Mucosa of descending colon (tissue), 3 donors: ENCODE results near the gene BORCS5. TPM values are rescaled to one million over a fixed set of nuclear protein-coding genes. Genes with fewer than 3 reads are reported as not detected.
A peak's percentile ranks its signal among the peaks of the same experiment; 100 is the strongest.
"Not testable (repeated sequence)": the region's sequence is repeated elsewhere in the genome, so short reads cannot be mapped to it uniquely, and the experiment has no call there.

Experiments
- ATAC-seq: fragments of 200-7000 bp; cut with Tn5 transposase; one replicate; pipeline ENCODE4 v1.9.1; 2020; ENCODE audit warnings: mild to moderate bottlenecking, moderate library complexity
- DNase-seq, 3 donors: peaks; one replicate each; pipeline ENCODE4 v3.0.0-alpha.2; 2020
- H3K36me3 ChIP-seq: fragments of 200-600 bp; one replicate; pipeline ENCODE4 v1.8.0; 2021; ENCODE audit warnings: low read depth, mild to moderate bottlenecking
- H3K4me1 ChIP-seq: fragments of 200-600 bp; one replicate; pipeline ENCODE4 v1.8.0; 2021; ENCODE audit warnings: low read depth, mild to moderate bottlenecking
- H3K4me3 ChIP-seq: fragments of 200-600 bp; one replicate; pipeline ENCODE4 v1.8.0; 2021; ENCODE audit warnings: mild to moderate bottlenecking
- H3K9me3 ChIP-seq: fragments of 200-600 bp; one replicate; pipeline ENCODE4 v1.8.0; 2021; ENCODE audit warnings: mild to moderate bottlenecking
- intact Hi-C, 2 donors: fragments of 100-400 bp; cut with DNase I in 1 of 2; cut with micrococcal nuclease in 1 of 2; formaldehyde crosslinking; loops; one replicate each; pipeline versions ENCODE4 v1.11.0 to v1.11.1; 2022; cut with DNase I, micrococcal nuclease
- total RNA-seq, 3 donors: library from RNA; stranded (reverse); fragmentation: NEBNext Ultra II Directional in 2 of 3; extraction: Animal tissue kit (Norgen Biotek cat#: 25700) in 2 of 3; gene quantifications; one replicate each; pipeline versions ENCODE4 v1.2.1 to v1.2.4, GENCODE V29; 2021 to 2023
- TF ChIP-seq, protein P1 (sequence below): fragments of 200-600 bp; IDR thresholded peaks from one replicate; pipeline ENCODE4 v1.8.0; 2022; ENCODE audit warnings: antibody characterized with exemption, mild to moderate bottlenecking
- donor health status: DM: no; HTN: no; CAD: no; lungs with moderate emphysema.
- donor health status: DM: no; HTN: no; CAD: no.
- donor health status: DM: no; HTN: yes; CAD: no.

BORCS5 gene
- total RNA-seq, 3 donors from 2014 or later: 12.1 to 18.1 (median 15.0) TPM

DNA sequence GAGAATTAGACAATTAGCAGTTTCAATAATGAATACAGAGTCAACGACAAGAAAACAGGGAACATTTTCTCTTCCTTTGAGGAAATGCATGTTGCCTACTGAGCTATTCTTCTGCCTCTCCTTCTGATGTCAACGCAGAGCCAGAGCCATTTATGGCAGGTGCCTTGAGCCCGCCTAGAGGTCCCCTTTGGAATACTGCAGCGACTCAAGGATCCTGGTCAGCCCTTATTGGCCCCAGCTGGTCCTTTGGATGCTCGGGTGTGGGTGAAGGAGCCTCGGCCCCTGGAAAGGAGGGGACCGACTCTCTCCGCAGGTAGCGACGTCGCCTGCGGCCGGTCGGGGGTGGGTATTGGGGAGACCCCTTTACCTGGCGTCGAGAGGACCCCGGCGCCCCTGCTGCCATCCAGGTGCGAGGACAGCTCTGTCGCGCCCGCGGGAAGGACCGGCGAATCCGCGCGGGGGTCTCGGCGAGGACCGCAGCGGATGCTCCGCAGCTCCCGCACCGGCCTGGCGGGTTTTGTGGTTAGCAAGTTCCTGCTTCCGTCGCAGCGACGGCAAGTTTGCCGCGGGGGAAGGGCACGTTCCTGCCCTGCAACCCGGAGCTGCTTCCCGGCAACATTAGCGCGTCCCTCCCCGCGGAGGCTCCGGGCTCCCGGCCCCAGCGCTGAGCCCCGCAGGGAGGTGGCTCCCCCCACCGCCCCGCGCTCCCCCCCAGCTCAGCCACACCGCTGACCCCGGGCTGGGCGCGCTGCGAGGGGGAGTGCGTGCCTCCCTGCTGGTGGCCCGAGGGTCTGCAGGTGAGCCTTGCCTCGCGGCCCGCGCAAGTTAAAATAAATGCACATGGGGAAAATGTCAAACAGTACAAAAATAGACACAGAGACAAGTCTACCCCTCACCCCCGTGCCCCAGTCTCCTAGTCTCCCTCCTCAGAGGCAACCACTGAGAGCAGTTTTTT lies 6.9 kb upstream of the BORCS5 start, which contains the start of gene MANSC1:
TSS of gene MANSC1 (minus strand) at position 532 of the 955 bp plus-strand sequence. CDS start 6,928 bp downstream, outside the sequence.
- TF ChIP-seq, protein P1, sequence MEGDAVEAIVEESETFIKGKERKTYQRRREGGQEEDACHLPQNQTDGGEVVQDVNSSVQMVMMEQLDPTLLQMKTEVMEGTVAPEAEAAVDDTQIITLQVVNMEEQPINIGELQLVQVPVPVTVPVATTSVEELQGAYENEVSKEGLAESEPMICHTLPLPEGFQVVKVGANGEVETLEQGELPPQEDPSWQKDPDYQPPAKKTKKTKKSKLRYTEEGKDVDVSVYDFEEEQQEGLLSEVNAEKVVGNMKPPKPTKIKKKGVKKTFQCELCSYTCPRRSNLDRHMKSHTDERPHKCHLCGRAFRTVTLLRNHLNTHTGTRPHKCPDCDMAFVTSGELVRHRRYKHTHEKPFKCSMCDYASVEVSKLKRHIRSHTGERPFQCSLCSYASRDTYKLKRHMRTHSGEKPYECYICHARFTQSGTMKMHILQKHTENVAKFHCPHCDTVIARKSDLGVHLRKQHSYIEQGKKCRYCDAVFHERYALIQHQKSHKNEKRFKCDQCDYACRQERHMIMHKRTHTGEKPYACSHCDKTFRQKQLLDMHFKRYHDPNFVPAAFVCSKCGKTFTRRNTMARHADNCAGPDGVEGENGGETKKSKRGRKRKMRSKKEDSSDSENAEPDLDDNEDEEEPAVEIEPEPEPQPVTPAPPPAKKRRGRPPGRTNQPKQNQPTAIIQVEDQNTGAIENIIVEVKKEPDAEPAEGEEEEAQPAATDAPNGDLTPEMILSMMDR: no peak
- no peaks in the 10 kb centered on the region for H3K9me3 ChIP-seq
- H3K4me3 ChIP-seq: peak within 1 kb of the TSS; percentile 44
- peak; percentile 80 to 90 (median 89) for DNase-seq
- no peaks in the 10 kb centered on the region for H3K36me3 ChIP-seq
- intact Hi-C loops: no loop called here
- H3K4me1 ChIP-seq: no peaks in the 10 kb centered on the region
- peak; percentile 83 for ATAC-seq

DNA sequence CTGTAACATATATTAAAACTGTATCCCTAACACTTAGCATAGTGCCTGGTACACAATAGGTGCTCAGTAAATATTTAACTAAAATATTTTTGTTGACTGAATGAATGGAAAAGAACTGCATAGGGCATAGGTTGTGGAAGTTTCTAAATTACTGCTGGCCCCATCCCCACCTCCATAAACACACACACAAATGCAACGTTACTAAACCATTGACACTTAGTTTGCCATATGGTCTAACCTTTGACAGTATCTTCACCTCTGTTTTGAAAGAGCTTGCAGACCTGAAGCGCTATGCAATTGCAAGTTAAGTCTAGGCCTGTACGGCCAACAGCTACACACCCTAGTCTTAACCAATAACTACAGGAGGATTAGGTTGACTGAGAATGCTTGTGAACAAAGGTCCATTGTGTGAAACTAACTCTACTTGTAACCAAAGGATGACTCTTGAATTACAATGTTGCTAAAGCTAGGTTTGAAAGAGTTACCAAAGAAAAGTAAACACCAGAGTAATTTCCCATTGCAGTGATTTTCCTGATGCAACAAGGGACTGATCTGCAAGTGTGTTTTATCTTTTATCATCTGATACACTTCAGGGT lies 5.9 kb upstream of the BORCS5 start:
- Histone ChIP-seq H3K4me1 (no peaks in the 10 kb centered on the region), H3K36me3 (no peaks in the 10 kb centered on the region), H3K4me3 (no peak overlapping the region), H3K9me3 (no peaks in the 10 kb centered on the region)
- DNase-seq (peak in 1 of 3 donors; percentile 42), ATAC-seq (peak; percentile 84)
- intact Hi-C loops: no loop called here
- TF ChIP-seq, protein P1: no peak

DNA sequence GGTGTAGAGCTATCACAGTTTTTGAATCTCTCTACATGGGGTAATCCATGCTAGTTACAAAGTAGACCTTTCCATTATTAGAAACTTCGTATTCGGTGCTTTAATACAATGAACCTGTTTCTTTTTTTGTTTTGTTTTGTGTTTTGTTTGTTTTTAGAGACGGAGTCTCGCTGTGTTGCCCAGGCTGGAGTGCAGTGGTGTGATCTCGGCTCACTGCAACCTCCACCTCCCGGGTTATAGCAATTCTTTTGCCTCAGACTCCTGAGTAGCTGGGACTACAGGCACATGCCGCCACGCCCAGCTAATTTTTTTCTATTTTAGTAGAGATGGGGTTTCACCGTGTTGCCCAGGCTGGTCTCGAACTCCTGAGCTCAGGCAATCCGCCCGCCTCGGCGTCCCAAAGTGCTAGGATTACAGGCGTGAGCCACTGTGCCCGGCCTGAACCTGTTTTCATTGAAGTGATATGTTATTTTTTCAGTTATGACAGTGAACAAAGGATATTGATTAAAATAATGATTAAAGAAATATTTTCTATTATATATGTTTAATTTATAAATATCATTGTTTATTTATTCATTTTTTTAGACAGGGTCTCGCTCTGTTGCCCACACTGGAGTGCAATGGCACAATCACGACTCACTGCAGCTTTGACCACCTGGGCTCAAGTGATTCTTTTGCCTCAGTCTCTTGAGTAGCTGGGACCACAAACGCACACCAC lies 5.3 kb upstream of the BORCS5 start:
- intact Hi-C loops: not testable (repeated sequence)

DNA sequence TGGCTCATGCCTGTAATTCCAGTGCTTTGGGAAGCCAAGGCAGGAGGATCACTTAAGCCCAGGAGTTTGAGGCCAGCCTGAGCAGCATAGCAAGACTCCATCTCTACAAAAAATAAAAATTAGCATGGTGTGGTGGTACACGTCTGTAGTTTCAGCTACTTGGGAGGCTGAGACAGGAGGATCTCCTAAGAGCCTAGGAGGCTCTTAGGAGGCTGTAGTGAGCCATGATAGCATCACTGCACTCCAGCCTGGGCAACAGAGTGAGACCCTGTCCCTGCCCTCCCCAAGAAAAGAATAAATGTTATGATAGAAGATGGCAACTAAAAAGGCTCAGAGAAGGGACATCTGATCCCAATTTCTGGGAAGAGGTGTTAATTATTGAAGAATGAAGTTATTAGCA lies 3.6 kb upstream of the BORCS5 start:
- TF ChIP-seq, protein P1: no peak
- H3K36me3 ChIP-seq: no peaks in the 10 kb centered on the region
- no peak for ATAC-seq
- H3K4me3 ChIP-seq: no peak overlapping the region
- DNase-seq: no peak
- H3K9me3 ChIP-seq: no peaks in the 10 kb centered on the region
- intact Hi-C loops: no loop called here
- no peaks in the 10 kb centered on the region for H3K4me1 ChIP-seq

More for the DNA sequence above, 5.3 kb upstream of the BORCS5 start:
- not testable (repeated sequence) for H3K4me3 ChIP-seq, DNase-seq, H3K4me1 ChIP-seq, H3K9me3 ChIP-seq, H3K36me3 ChIP-seq, ATAC-seq

DNA sequence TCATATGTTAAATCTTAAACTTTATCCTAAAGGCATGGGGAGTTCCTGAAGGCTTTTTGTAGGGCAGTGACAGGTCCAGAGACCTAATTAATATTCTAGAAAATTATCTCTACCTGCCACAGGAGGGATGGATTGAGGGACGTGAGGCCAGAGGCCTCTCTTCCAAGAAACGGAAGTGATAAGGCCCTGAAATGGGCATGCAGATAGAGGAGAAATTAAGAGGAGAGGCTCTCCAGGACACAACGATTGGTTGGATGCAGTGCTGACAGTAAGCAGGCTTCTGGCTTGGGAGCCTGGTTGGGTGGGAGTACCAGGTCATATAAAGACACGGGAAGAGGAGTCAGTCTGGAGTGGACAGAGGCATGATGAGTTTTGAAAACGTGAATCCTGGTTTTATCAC lies 3.1 kb upstream of the BORCS5 start:
- intact Hi-C loops: no loop called here
- TF ChIP-seq, protein P1: no peak
- DNase-seq (no peak), ATAC-seq (no peak)
- Histone ChIP-seq H3K4me1 (peaks cover 5% of the 10 kb centered on the region), H3K9me3 (no peaks in the 10 kb centered on the region), H3K36me3 (no peaks in the 10 kb centered on the region), H3K4me3 (no peak overlapping the region)
